ENCODE data around the gene FAM174B. TPM values are rescaled to one million over a fixed set of nuclear protein-coding genes. Genes with fewer than 3 reads are reported as not detected.
A peak's percentile ranks its signal among the peaks of the same experiment; 100 is the strongest.

Gene FAM174B
- total RNA-seq, 2 donors from 2014 or later: 32.0 to 183 TPM

DNA sequence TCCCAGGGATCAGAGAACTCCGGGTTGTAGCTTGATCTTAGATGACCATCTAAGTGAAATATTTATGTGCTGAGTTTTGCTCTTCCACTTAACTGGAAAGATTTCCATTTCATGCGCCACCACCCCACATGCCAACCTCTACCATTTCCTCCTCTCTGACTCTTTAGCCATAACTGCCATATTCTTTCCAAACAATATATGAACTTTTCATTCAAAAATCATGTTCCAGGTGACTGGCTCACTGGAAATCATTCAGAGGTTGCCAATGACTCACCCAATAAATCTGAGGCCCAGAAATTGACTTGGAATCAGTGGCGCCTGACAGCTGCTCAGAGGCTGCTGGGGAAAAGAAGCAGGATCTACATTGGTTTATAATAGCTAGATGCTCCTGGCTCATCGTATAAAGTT lies 31.6 kb upstream of the FAM174B start:
- no peaks in the 10 kb centered on the region for H3K36me3 ChIP-seq
- H3K9me3 ChIP-seq: no peaks in the 10 kb centered on the region
- intact Hi-C loops (cut with DNase I): loop anchor here (10.0 kb wide), 1 partner anchor 592 kb away; no protein-coding TSS in a partner anchor
- no peak for DNase-seq (ENCODE audit: low spot score)
- H3K4me3 ChIP-seq: no peak overlapping the region
- WGBS: 85% methylated on average over 4 of the region's 4 CpGs
- H3K4me1 ChIP-seq (replicated peaks): no peaks in the 10 kb centered on the region
- TF ChIP-seq POLR2A (IDR thresholded peaks at IDR 0.05) (no peak), POLR2AphosphoS5 (IDR thresholded peaks at IDR 0.05) (no peak)
- TF ChIP-seq, protein P1, sequence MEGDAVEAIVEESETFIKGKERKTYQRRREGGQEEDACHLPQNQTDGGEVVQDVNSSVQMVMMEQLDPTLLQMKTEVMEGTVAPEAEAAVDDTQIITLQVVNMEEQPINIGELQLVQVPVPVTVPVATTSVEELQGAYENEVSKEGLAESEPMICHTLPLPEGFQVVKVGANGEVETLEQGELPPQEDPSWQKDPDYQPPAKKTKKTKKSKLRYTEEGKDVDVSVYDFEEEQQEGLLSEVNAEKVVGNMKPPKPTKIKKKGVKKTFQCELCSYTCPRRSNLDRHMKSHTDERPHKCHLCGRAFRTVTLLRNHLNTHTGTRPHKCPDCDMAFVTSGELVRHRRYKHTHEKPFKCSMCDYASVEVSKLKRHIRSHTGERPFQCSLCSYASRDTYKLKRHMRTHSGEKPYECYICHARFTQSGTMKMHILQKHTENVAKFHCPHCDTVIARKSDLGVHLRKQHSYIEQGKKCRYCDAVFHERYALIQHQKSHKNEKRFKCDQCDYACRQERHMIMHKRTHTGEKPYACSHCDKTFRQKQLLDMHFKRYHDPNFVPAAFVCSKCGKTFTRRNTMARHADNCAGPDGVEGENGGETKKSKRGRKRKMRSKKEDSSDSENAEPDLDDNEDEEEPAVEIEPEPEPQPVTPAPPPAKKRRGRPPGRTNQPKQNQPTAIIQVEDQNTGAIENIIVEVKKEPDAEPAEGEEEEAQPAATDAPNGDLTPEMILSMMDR (IDR thresholded peaks at IDR 0.05): no peak
- no peak overlapping the region for H3K27ac ChIP-seq
- H3K27me3 ChIP-seq (replicated peaks; ENCODE audit: insufficient read depth): no peaks in the 10 kb centered on the region

GRCh38 chr15:92683511-92683834 lies 27.9 kb upstream of the FAM174B start:
- Histone ChIP-seq H3K27me3 (replicated peaks; ENCODE audit: insufficient read depth) (no peaks in the 10 kb centered on the region), H3K36me3 (no peaks in the 10 kb centered on the region), H3K9me3 (no peaks in the 10 kb centered on the region), H3K4me3 (no peak overlapping the region), H3K27ac (no peak overlapping the region), H3K4me1 (replicated peaks) (no peaks in the 10 kb centered on the region)
- TF ChIP-seq POLR2AphosphoS5 (IDR thresholded peaks at IDR 0.05) (no peak), POLR2A (IDR thresholded peaks at IDR 0.05) (no peak)
- TF ChIP-seq, protein P1 (IDR thresholded peaks at IDR 0.05): peak in 3 of 4 experiments; percentile 50 to 73 (median 70)
- 71% methylated on average over 6 of the region's 6 CpGs for WGBS
- intact Hi-C loops (cut with DNase I): loop anchor here (1.0 to 10.0 kb wide), 3 partner anchors 66 to 589 kb away; no protein-coding TSS in a partner anchor
- DNase-seq (ENCODE audit: low spot score): peak; percentile 39

- H3K27ac ChIP-seq: no peak overlapping the region
- no peak for DNase-seq (ENCODE audit: low spot score)
- no peaks in the 10 kb centered on the region for H3K4me1 ChIP-seq (replicated peaks)
- TF ChIP-seq POLR2AphosphoS5 (IDR thresholded peaks at IDR 0.05) (no peak), POLR2A (IDR thresholded peaks at IDR 0.05) (no peak)
- WGBS: 89% methylated on average over 7 of the region's 7 CpGs
- no peaks in the 10 kb centered on the region for H3K9me3 ChIP-seq
- no peaks in the 10 kb centered on the region for H3K27me3 ChIP-seq (replicated peaks; ENCODE audit: insufficient read depth)
- no peaks in the 10 kb centered on the region for H3K36me3 ChIP-seq
- no peak overlapping the region for H3K4me3 ChIP-seq
- intact Hi-C loops (cut with DNase I): loop anchor here (1.0 to 10.0 kb wide), 3 partner anchors 66 to 588 kb away; no protein-coding TSS in a partner anchor
Observed at GRCh38 chr15:92682741-92683510, 27.4 kb upstream of the FAM174B start.

- intact Hi-C loops (cut with DNase I): loop anchor here (5.0 to 10.0 kb wide), 2 partner anchors 64 to 586 kb away; no protein-coding TSS in a partner anchor
- H3K4me1 ChIP-seq (replicated peaks): no peaks in the 10 kb centered on the region
- no peaks in the 10 kb centered on the region for H3K36me3 ChIP-seq
- WGBS: 55% methylated on average over 3 of the region's 3 CpGs
- no peak for DNase-seq (ENCODE audit: low spot score)
- no peaks in the 10 kb centered on the region for H3K27me3 ChIP-seq (replicated peaks; ENCODE audit: insufficient read depth)
- no peak overlapping the region for H3K27ac ChIP-seq
- TF ChIP-seq, protein P1 (IDR thresholded peaks at IDR 0.05): no peak
- TF ChIP-seq POLR2AphosphoS5 (IDR thresholded peaks at IDR 0.05) (no peak), POLR2A (IDR thresholded peaks at IDR 0.05) (no peak)
- no peaks in the 10 kb centered on the region for H3K9me3 ChIP-seq
- no peak overlapping the region for H3K4me3 ChIP-seq
Observed at GRCh38 chr15:92681141-92681631, 25.6 kb upstream of the FAM174B start.

- H3K27me3 ChIP-seq (replicated peaks; ENCODE audit: insufficient read depth): no peaks in the 10 kb centered on the region
- H3K4me3 ChIP-seq: no peak overlapping the region
- 76% methylated on average over 4 of the region's 4 CpGs for WGBS
- H3K27ac ChIP-seq: no peak overlapping the region
- no peaks in the 10 kb centered on the region for H3K4me1 ChIP-seq (replicated peaks)
- H3K36me3 ChIP-seq: no peaks in the 10 kb centered on the region
- TF ChIP-seq POLR2AphosphoS5 (IDR thresholded peaks at IDR 0.05) (no peak), POLR2A (IDR thresholded peaks at IDR 0.05) (no peak)
- TF ChIP-seq, protein P1 (IDR thresholded peaks at IDR 0.05): no peak
- intact Hi-C loops (cut with DNase I): no loop called here
- DNase-seq (ENCODE audit: low spot score): no peak
- no peaks in the 10 kb centered on the region for H3K9me3 ChIP-seq
Observed at GRCh38 chr15:92677999-92678398, 22.4 kb upstream of the FAM174B start.

Measured in prostate gland (tissue), 2 donors.